D721Med (cell line): Measurements from ENCODE around the gene SLC16A12.
"Not testable (repeated sequence)": the region's sequence is repeated elsewhere in the genome, so short reads cannot be mapped to it uniquely, and the experiment has no call there.

Experiments used
- DNase-seq: peaks from one replicate; pipeline ENCODE4 v3.0.0; 2011; ENCODE audit warnings: low spot score; ENCODE audit not compliant: insufficient read length
- FAIRE-seq: peaks from 2 replicates; lab custom pipeline; 2011; peaks lifted over from hg19 to GRCh38; lab: Jason Lieb, UNC
- CTCF ChIP-seq: IDR thresholded peaks from 2 replicates; pipeline ENCODE4 v1.5.1; 2012; ENCODE audit warnings: mild to moderate bottlenecking, control low read depth; ENCODE audit not compliant: insufficient read depth; ENCODE audit errors: missing control alignments

SLC16A12 gene

GRCh38 chr10:89413398-89413912, 121.9 kb downstream of the SLC16A12 start:
- TF ChIP-seq CTCF = no peak
- no peak for DNase-seq
- FAIRE-seq = no peak

- FAIRE-seq, DNase-seq: not testable (repeated sequence)
Measured at GRCh38 chr10:89412276-89412675, 123.1 kb downstream of the SLC16A12 start.

- not testable (repeated sequence) for DNase-seq, FAIRE-seq
Measured at GRCh38 chr10:89411135-89411534, 124.3 kb downstream of the SLC16A12 start.

- not testable (repeated sequence) for FAIRE-seq
Measured at GRCh38 chr10:89410551-89410950, 124.8 kb downstream of the SLC16A12 start.

GRCh38 chr10:89409282-89409681, 126.1 kb downstream of the SLC16A12 start:
- not testable (repeated sequence) for FAIRE-seq, DNase-seq

More at GRCh38 chr10:89410551-89410950, 124.8 kb downstream of the SLC16A12 start:
- DNase-seq = not testable (repeated sequence)

- DNase-seq, FAIRE-seq: not testable (repeated sequence)
Measured at GRCh38 chr10:89407792-89408191, 127.6 kb downstream of the SLC16A12 start.

GRCh38 chr10:89406178-89406577, 129.2 kb downstream of the SLC16A12 start:
- DNase-seq, FAIRE-seq: not testable (repeated sequence)

- no peak for FAIRE-seq
- no peak for DNase-seq
- TF ChIP-seq CTCF = no peak
Measured at GRCh38 chr10:89404104-89405047, 131.0 kb downstream of the SLC16A12 start.

GRCh38 chr10:89403043-89403442, 132.4 kb downstream of the SLC16A12 start:
- no peak for TF ChIP-seq CTCF
- DNase-seq = no peak

GRCh38 chr10:89399956-89400355, 135.4 kb downstream of the SLC16A12 start:
- no peak for TF ChIP-seq CTCF
- DNase-seq = no peak
- FAIRE-seq = no peak

More at GRCh38 chr10:89403043-89403442, 132.4 kb downstream of the SLC16A12 start:
- FAIRE-seq = no peak
